Ovary (tissue), 3 donors: Measurements from ENCODE around the gene CTNND2.

ENCODE experiments used
- CTCF ChIP-seq, 3 donors: fragments of 450-650 bp in 2 of 3; fragments of 200-600 bp in 1 of 3; IDR thresholded peaks; one replicate each; pipeline versions ENCODE4 v1.5.1 to v1.8.0; 2016 to 2022; ENCODE audit warnings: antibody characterized with exemption in 3 of 3, mild to moderate bottlenecking in 1 of 3
- POLR2A ChIP-seq: fragments of 450-650 bp; IDR thresholded peaks from one replicate; pipeline ENCODE4 v1.6.1; 2017; ENCODE audit warnings: antibody characterized with exemption, mild to moderate bottlenecking, moderate library complexity
- donor health status: DM: no; HTN: no; CAD: no.

GRCh38 chr5:11037941-11038340 lies 866.3 kb downstream of the CTNND2 start:
- TF ChIP-seq CTCF (IDR thresholded peaks at IDR 0.05): no peak
- no peak for TF ChIP-seq POLR2A
